ENCODE results near the gene NPIPA5.
"Not testable (repeated sequence)": the region's sequence is repeated elsewhere in the genome, so short reads cannot be mapped to it uniquely, and the experiment has no call there.

The NPIPA5 gene

DNA sequence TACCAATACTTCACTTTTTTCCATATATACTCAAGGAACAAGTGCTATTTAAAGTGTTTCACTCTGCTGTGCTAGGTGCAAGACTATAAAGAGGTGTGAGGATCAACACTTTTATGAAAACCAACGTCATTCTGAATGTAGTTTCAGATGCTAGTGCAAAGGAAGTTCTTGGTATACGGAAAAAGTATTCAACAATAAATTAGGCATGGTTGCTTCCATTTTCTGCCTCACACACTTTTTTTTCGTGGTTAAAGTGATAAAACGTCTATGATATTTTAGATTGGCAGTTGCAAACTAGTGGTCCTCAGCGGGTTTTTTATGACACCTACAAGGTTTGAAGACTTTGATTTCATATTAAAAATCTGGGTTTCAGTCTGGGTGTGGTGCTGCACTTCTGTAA is 11.8 kb upstream of the NPIPA5 start:
- not testable (repeated sequence) for DNase-seq (ENCODE audit: low read depth)

GRCh38 chr16:15388060-15388459 is 10.0 kb upstream of the NPIPA5 start:
- DNase-seq (ENCODE audit: low read depth): not testable (repeated sequence)

- DNase-seq (ENCODE audit: low read depth): not testable (repeated sequence)
Observed at GRCh38 chr16:15382810-15383209, 4.7 kb upstream of the NPIPA5 start.

DNA sequence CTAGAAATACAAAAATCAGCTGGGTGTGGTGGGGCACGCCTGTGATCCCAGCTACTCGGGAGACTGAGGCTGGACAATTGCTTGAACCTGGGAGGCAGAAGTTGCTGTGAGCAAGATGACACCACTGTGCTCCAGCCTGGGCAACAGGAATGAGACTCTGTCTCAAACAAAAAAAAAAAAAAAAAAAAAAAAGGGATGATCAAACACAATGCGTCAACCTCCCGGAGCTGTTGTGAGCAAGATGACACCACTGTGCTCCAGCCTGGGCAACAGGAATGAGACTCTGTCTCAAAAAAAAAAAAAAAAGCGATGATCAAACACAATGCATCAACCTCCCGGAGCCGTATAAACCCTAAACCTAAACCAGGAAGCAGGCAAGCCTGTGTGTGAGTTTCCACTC is 20.6 kb downstream of the NPIPA5 start:
- not testable (repeated sequence) for DNase-seq (ENCODE audit: low read depth)

GRCh38 chr16:15354846-15355245 is 23.2 kb downstream of the NPIPA5 start:
- not testable (repeated sequence) for DNase-seq (ENCODE audit: low read depth)

GRCh38 chr16:15352852-15353251 is 25.2 kb downstream of the NPIPA5 start:
- not testable (repeated sequence) for DNase-seq (ENCODE audit: low read depth)

DNA sequence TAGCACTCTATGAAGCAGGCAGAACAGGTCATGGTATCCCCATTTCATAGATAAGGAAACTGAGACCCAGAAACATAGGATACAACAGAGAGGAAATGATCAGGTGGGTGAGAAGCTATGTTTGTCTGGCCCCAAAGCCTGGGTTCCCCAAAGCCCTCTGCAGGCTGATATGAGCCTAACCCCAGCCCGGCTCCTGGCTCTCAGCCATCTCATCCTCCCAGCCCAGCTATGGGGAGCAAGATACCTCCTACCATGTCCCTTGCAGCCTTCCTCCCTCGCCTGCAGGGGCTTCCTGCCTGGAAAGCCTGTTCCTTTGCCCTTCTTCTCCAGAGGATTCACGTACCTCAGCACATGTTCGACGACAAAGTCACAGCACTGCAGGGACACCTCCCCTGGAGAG is 26.3 kb downstream of the NPIPA5 start:
- not testable (repeated sequence) for DNase-seq (ENCODE audit: low read depth)

GRCh38 chr16:15351251-15351650 is 26.8 kb downstream of the NPIPA5 start:
- DNase-seq (ENCODE audit: low read depth): not testable (repeated sequence)

DNA sequence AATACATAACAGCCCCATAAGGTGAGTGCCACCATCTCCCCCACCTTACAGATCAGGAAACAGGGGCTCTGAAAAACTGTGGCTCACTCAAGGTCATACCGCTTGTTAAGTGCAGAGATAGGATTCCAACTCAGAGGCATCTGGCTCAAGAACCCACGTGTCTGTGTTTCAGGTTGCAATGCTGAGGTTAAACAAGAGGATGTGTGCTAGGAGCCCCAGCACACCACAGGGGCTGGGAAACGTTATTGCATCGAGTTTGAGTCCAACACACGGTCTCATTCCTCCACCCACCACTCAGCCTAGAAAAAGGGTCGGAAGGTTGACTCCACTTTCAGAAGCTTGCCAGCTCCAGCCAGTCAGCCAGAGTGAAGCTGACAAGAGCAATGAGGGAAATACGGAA is 29.4 kb downstream of the NPIPA5 start:
- DNase-seq (ENCODE audit: low read depth): not testable (repeated sequence)

- DNase-seq (ENCODE audit: low read depth): not testable (repeated sequence)
Observed at GRCh38 chr16:15342337-15342736, 35.8 kb downstream of the NPIPA5 start.

DNA sequence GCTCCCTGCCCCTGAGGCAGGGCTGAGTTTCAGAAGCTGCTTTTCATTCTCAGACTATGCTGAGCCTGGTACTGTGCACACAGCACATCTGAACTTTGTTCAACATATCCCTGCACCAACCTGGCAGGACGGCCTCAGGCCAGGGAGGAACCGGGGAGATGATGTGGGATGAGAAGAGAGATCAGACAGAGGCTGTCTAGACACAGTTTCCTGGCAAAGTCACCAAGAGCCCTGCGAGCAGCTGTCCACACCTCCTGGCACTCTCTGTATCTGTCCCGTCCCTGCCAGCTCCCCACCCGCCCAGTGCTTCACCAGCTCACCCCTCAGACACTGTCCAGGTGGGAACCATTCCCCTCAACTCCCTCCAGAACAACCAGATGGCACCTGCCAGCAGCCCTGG is 39.1 kb downstream of the NPIPA5 start:
- not testable (repeated sequence) for DNase-seq (ENCODE audit: low read depth)

- not testable (repeated sequence) for DNase-seq (ENCODE audit: low read depth)
Observed at GRCh38 chr16:15337974-15338605, 40.0 kb downstream of the NPIPA5 start.

DNA sequence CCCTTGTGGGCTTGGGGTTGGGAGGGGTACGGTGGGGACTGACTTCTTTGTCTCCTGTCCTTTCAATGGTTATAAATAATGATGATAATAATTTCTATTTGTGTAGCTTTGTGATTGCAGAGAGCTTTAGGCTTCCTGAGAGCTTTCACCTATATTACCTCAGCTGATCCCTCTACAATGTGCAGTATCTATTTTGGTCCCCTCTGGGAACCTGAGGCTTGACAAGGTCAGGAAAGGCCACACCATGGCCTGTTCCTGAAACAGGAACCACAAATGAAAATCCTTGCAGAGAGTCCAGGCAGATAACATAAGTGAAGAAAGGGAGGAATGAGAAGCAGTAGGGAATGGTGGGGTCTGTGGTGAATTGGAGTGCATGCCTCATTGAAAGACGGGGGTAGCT is 42.5 kb downstream of the NPIPA5 start:
- not testable (repeated sequence) for DNase-seq (ENCODE audit: low read depth)

DNA sequence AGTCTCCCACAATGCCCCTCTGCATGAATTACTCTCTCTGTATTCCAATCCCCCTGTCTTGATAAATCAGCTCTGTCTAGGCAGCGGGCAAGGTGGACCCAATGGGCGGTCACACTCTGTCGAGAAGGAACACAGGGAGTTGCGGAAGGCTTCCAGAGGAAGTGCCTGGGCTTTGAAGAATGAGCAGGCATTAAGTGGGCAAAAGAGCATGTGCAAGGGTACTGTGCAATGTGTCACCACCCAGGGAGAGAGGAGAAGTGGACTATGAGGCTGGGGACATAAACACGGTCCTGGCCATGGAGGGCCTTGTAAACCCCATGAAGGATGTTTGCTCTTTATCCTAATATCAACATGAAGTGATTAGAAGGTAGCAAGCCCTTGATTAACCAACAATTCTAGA is 44.1 kb downstream of the NPIPA5 start:
- not testable (repeated sequence) for DNase-seq (ENCODE audit: low read depth)

DNA sequence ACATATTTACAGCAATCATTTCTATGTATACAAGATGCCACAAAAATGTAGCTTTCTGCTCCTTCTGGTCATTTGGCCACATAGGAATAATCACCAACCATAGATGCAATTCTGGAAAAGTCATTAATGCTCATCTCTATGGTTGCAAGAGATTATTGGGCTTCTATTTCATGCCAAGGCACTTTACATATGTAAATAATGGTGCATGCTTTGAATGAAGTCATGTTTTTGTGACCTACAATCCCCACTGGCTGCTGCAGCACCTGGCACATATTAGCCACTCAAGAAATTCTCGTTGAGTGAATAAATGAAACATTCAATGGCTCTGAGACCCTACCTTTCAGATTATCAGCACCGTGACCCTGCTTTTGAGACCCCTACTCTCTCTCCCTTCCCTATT is 47.1 kb downstream of the NPIPA5 start:
- not testable (repeated sequence) for DNase-seq (ENCODE audit: low read depth)

GRCh38 chr16:15324954-15325353 is 53.1 kb downstream of the NPIPA5 start:
- DNase-seq (ENCODE audit: low read depth): not testable (repeated sequence)

DNA sequence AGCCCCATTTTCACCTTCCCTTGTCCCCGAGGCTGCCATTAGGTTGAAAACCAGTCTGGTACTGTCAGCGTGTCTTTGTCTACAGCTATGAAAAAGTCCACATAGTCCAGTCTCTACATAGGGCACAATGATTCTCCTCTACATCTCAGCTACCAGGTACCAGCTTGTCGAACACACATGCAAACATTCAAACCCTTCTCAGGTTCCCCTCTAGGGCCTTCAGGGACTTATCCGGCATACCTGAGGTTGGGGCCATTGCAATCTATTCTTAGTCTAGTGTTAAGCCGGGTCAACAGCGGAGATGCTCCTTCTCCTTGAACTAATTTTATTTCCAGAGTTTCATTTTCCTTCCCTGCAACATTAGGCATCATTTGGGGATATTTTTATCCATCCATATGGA is 54.7 kb downstream of the NPIPA5 start:
- DNase-seq (ENCODE audit: low read depth): not testable (repeated sequence)

GRCh38 chr16:15321221-15321620 is 56.9 kb downstream of the NPIPA5 start:
- not testable (repeated sequence) for DNase-seq (ENCODE audit: low read depth)

- DNase-seq (ENCODE audit: low read depth): not testable (repeated sequence)
Observed at GRCh38 chr16:15314562-15314961, 63.5 kb downstream of the NPIPA5 start.

Measured in T-helper 22 cell (primary cell).